Mesenchymal stem cell (in vitro differentiated cells and primary cell): ENCODE results near the gene BAHD1.

ENCODE experiments used
- DNase-seq: peaks from one replicate; pipeline ENCODE4 v3.0.0-alpha.2; 2013
- H2AFZ ChIP-seq: one replicate; pipeline ENCODE4 v1.6.1; 2013; ENCODE audit warnings: low read depth, mild to moderate bottlenecking, control low read depth, inconsistent platforms, low read length, moderate library complexity
- H2AK5ac ChIP-seq: 2 replicates; pipeline ENCODE4 v1.6.1; 2013; ENCODE audit warnings: low read length, moderate library complexity, mild to moderate bottlenecking, inconsistent platforms; ENCODE audit not compliant: severe bottlenecking
- H2BK120ac ChIP-seq: one replicate; pipeline ENCODE4 v1.6.1; 2013; ENCODE audit warnings: low read depth, mild to moderate bottlenecking, inconsistent platforms, low read length, moderate library complexity
- H2BK12ac ChIP-seq, 2 experiments: one replicate each; pipeline ENCODE4 v1.6.1; 2013; ENCODE audit warnings: inconsistent platforms in 2 of 2, low read length in 2 of 2, mild to moderate bottlenecking in 2 of 2, moderate library complexity in 2 of 2, control low read depth in 1 of 2
- H2BK15ac ChIP-seq: one replicate; pipeline ENCODE4 v1.6.1; 2013; ENCODE audit warnings: mild to moderate bottlenecking, low read depth, inconsistent platforms; ENCODE audit not compliant: poor library complexity, severe bottlenecking
- H2BK5ac ChIP-seq: 2 replicates; pipeline ENCODE4 v1.6.1; 2013; ENCODE audit warnings: low read depth, mild to moderate bottlenecking, low read length, control low read depth, inconsistent platforms; ENCODE audit not compliant: poor library complexity, severe bottlenecking
- H3K14ac ChIP-seq, 2 experiments: one replicate each; pipeline ENCODE4 v1.6.1; 2013; ENCODE audit warnings: inconsistent platforms in 2 of 2, low read length in 2 of 2, control low read depth in 1 of 2, mild to moderate bottlenecking in 1 of 2, moderate library complexity in 1 of 2
- H3K18ac ChIP-seq, 2 experiments: one replicate each; pipeline ENCODE4 v1.6.1; 2013; ENCODE audit warnings: inconsistent platforms in 2 of 2, low read length in 2 of 2, control low read depth in 1 of 2, low read depth in 1 of 2, mild to moderate bottlenecking in 1 of 2
- H3K23ac ChIP-seq, 2 experiments: one replicate each; pipeline ENCODE4 v1.6.1; 2013; ENCODE audit warnings: inconsistent platforms in 2 of 2, low read length in 2 of 2, mild to moderate bottlenecking in 2 of 2, moderate library complexity in 2 of 2, control low read depth in 1 of 2
- H3K27ac ChIP-seq: 2 replicates; pipeline ENCODE4 v1.5.1; 2013; ENCODE audit warnings: mild to moderate bottlenecking, moderate library complexity, low read length, control low read depth, inconsistent platforms; ENCODE audit not compliant: poor library complexity, severe bottlenecking
- H3K27me3 ChIP-seq, 2 experiments: 2 replicates each; pipeline versions ENCODE4 v1.6.1 to v1.7.0; 2013; ENCODE audit warnings: low read length in 2 of 2, mild to moderate bottlenecking in 2 of 2, moderate library complexity in 2 of 2, control low read depth in 1 of 2, inconsistent platforms in 1 of 2; ENCODE audit not compliant: control insufficient read depth in 1 of 2, insufficient read depth in 1 of 2
- H3K36me3 ChIP-seq, 2 experiments: 2 replicates each; pipeline versions ENCODE4 v1.6.1 to v1.7.0; 2013; ENCODE audit warnings: low read length in 2 of 2, control low read depth in 1 of 2, inconsistent platforms in 1 of 2, low read depth in 1 of 2, mild to moderate bottlenecking in 1 of 2; ENCODE audit not compliant: insufficient read depth in 2 of 2, control insufficient read depth in 1 of 2
- H3K4ac ChIP-seq, 2 experiments: one replicate each; pipeline ENCODE4 v1.6.1; 2013; ENCODE audit warnings: inconsistent platforms in 2 of 2, low read length in 2 of 2, mild to moderate bottlenecking in 2 of 2, moderate library complexity in 2 of 2, control low read depth in 1 of 2, low read depth in 1 of 2
- H3K4me1 ChIP-seq: 2 replicates; pipeline ENCODE4 v1.6.1; 2013; ENCODE audit warnings: low read depth, low read length, control low read depth; ENCODE audit not compliant: control insufficient read depth, insufficient read depth
- H3K4me2 ChIP-seq: 2 replicates; pipeline ENCODE4 v1.6.1; 2013; ENCODE audit warnings: low read length, mild to moderate bottlenecking, inconsistent platforms; ENCODE audit not compliant: poor library complexity, severe bottlenecking
- H3K4me3 ChIP-seq, 2 experiments: 2 replicates each; pipeline versions ENCODE4 v1.5.1 to v1.7.0; 2013; ENCODE audit warnings: low read length in 2 of 2, mild to moderate bottlenecking in 2 of 2, control low read depth in 1 of 2, low read depth in 1 of 2; ENCODE audit not compliant: insufficient read depth in 1 of 2
- H3K79me1 ChIP-seq: replicated peaks from 2 replicates; pipeline ENCODE4 v1.6.1; 2013; ENCODE audit warnings: mild to moderate bottlenecking, control low read depth, low read length, inconsistent platforms; ENCODE audit not compliant: poor library complexity, severe bottlenecking
- H3K9ac ChIP-seq: 2 replicates; pipeline ENCODE4 v1.7.0; 2013; ENCODE audit warnings: mild to moderate bottlenecking, low read length, moderate library complexity
- H3K9me3 ChIP-seq: 2 replicates; pipeline ENCODE4 v1.7.0; 2013; ENCODE audit warnings: mild to moderate bottlenecking, low read length; ENCODE audit not compliant: control insufficient read depth
- H4K8ac ChIP-seq: one replicate; pipeline ENCODE4 v1.6.1; 2013; ENCODE audit warnings: inconsistent platforms, mild to moderate bottlenecking, low read length, moderate library complexity
- H4K91ac ChIP-seq: one replicate; pipeline ENCODE4 v1.6.1; 2013; ENCODE audit warnings: mild to moderate bottlenecking, low read length, inconsistent platforms
- WGBS: methylation state at CpG from one replicate; pipeline ENCODE4 v1.1.7; 2013; ENCODE audit warnings: mixed read lengths; 5-methylcytosine and 5-hydroxymethylcytosine counted together

The BAHD1 gene

DNA sequence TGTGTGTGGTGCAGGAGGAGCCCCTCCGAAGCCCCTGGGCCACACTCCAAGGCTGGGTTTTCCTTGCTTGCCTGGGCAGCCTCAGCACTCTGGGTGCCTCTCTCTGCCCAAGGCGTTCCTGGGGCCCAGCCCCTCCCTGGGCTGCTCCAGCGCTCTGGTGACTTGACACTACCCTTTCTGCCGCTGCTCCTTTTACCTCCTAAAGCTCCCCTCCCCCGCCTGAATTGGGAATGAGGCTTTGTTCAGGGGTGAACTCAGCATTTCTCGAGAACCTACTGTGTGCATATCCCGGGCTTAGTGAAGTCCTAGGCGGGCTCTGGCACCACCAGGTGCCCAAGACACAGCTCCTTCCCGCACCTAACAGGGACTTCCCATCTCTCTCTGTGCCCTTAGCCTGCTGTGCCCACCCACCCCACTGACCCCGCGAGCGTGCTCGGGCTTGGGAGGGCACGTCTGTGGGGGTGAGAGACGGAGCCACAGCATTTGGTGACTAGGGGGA is 1.2 kb upstream of the BAHD1 start:
- Histone ChIP-seq H3K4me2 (peak overlapping the region; percentile 100), H3K14ac (no peak overlapping the region), H3K27ac (no peak overlapping the region), H3K79me1 (peaks cover 7% of the 10 kb centered on the region), H2AK5ac (no peak overlapping the region), H2AFZ (no peak overlapping the region), H4K8ac (peak overlapping the region; percentile 79), H3K4me3 (peak overlapping the region; percentile 54 to 90), H3K27me3 (peaks cover 45 to 57% of the 10 kb centered on the region in 2 experiments), H3K9ac (peak overlapping the region; percentile 83), H2BK15ac (no peak overlapping the region), H2BK5ac (no peak overlapping the region), H3K9me3 (no peaks in the 10 kb centered on the region), H3K36me3 (peaks cover 0 to 3% of the 10 kb centered on the region in 2 experiments), H4K91ac (peak overlapping the region; percentile 52), H3K4ac (peak overlapping the region in 1 of 2 experiments; percentile 79), H3K4me1 (peaks cover 33% of the 10 kb centered on the region), H2BK12ac (peak overlapping the region in 1 of 2 experiments; percentile 92), H3K23ac (no peak overlapping the region), H3K18ac (peak overlapping the region; percentile 63 to 82), H2BK120ac (no peak overlapping the region)
- DNase-seq: no peak
- 5% methylated on average over 15 of the region's 15 CpGs for WGBS

GRCh38 chr15:40439960-40440742 is 602 bp upstream of the BAHD1 start:
- Histone ChIP-seq H2BK12ac (peak overlapping the region; percentile 51 to 92), H3K18ac (peak overlapping the region; percentile 74 to 82), H3K23ac (peak overlapping the region in 1 of 2 experiments; percentile 28), H3K27ac (peak overlapping the region; percentile 5), H3K27me3 (peaks cover 38 to 51% of the 10 kb centered on the region in 2 experiments), H2AFZ (peak overlapping the region; percentile 43), H3K4ac (peak overlapping the region; percentile 62 to 79), H4K8ac (peak overlapping the region; percentile 79), H3K4me3 (peak overlapping the region; percentile 54 to 90), H2AK5ac (no peak overlapping the region), H3K14ac (peak overlapping the region in 1 of 2 experiments; percentile 61), H3K79me1 (peaks cover 10% of the 10 kb centered on the region), H3K9me3 (no peaks in the 10 kb centered on the region), H3K4me2 (peak overlapping the region; percentile 100), H2BK15ac (peak overlapping the region; percentile 98), H2BK120ac (peak overlapping the region; percentile 71), H4K91ac (peak overlapping the region; percentile 52), H3K36me3 (peaks cover 0 to 3% of the 10 kb centered on the region in 2 experiments), H2BK5ac (no peak overlapping the region), H3K4me1 (peaks cover 33% of the 10 kb centered on the region), H3K9ac (peak overlapping the region; percentile 83)
- DNase-seq: peak; percentile 65
- under 1% methylated on average over 25 of the region's 35 CpGs for WGBS

- Histone ChIP-seq H3K36me3 (peaks cover 0 to 3% of the 10 kb centered on the region in 2 experiments), H2BK12ac (peak overlapping the region in 1 of 2 experiments; percentile 73), H3K14ac (peak overlapping the region in 1 of 2 experiments; percentile 53), H3K18ac (peak overlapping the region; percentile 77 to 81), H2BK5ac (no peak overlapping the region), H4K8ac (no peak overlapping the region), H3K4ac (peak overlapping the region in 1 of 2 experiments; percentile 84), H3K27me3 (peaks cover 23 to 34% of the 10 kb centered on the region in 2 experiments), H3K9me3 (no peaks in the 10 kb centered on the region), H3K4me2 (peak overlapping the region; percentile 97), H2AK5ac (no peak overlapping the region), H3K9ac (peak overlapping the region; percentile 78), H2AFZ (peak overlapping the region; percentile 32), H3K4me3 (peak overlapping the region; percentile 79 to 94), H2BK120ac (peak overlapping the region; percentile 74), H2BK15ac (peak overlapping the region; percentile 99), H3K79me1 (peaks cover 13% of the 10 kb centered on the region), H3K23ac (peak overlapping the region in 1 of 2 experiments; percentile 95), H3K27ac (no peak overlapping the region), H3K4me1 (peaks cover 26% of the 10 kb centered on the region), H4K91ac (no peak overlapping the region)
- DNase-seq: no peak
- WGBS: under 1% methylated on average over 67 of the region's 119 CpGs
Measured at GRCh38 chr15:40441565-40442531, 1.1 kb downstream of the BAHD1 start.
